GM18505 (cell line): ENCODE measurements around the gene RPL28.
"Not testable (repeated sequence)": the region's sequence is repeated elsewhere in the genome, so short reads cannot be mapped to it uniquely, and the experiment has no call there.

Experiments used
- ATAC-seq: cut with Tn5 transposase; IDR thresholded peaks from one replicate; pipeline ENCODE4 v1.9.1; 2021; ENCODE audit not compliant: unreplicated experiment
- POLR2A ChIP-seq: IDR thresholded peaks from 4 replicates; pipeline ENCODE4 v1.6.1; 2011; ENCODE audit warnings: borderline replicate concordance; ENCODE audit not compliant: insufficient read depth, insufficient read length; ENCODE audit errors: extremely low read depth

The RPL28 gene

DNA sequence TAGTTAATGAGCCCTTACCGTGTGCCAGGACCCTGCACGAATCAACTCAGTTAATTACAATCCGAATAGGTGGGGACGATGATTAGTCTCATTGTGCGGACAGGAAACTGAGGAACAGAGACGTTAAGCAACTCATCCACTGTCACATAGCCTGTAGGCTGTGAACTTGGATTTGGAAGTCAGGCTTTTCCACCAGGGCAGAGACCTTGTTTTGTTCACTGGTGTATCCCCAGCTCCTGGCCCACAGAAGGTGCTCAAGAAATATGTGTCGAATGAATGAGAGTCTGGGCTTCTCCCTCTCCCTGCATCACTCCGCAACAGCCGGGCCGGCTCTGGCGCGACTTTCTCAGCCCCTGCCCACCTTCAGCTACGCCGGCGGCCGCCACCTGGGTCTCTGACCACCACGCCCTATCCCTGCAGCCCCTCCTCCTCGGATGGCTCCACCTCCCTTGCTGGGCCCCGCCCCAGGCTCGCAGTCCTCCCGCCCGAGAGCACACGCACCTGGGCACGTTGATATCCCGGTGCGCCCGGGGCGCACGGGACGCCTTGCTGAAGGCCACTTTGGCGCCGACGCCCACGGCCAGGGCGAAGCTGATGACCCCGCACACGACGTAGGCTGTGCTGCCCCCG is 56.1 kb downstream of the RPL28 start:
- ATAC-seq, result no peak
- TF ChIP-seq POLR2A, result no peak

DNA sequence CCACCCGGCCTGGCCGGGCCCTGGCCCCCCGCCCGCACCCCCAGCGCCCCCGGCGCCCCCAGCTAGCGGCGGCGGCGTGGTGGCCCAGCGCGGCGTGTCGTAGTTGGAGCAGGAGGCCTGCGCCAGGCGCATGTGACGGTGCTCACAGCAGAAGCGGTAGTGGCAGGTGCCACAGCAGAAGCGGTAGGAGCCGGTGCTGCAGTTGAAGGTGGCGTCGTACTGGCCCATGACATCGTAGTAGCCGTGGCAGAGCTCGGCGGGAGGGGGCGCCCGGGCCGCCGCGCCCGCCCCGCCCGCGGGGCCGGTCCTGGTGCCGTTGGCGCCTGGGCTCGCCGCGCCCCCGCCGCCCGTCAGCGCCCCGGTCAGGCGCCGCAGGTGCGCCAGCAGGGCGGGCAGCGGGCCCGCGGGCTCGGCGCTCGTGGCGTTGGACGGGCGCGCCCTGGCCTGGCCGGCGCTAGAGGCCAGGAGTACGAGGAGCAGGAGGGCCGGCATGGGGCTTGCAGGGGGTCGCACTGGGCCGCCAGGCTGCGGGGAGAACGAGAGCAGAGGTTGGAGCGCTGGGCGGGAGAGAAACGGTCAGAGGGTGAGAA is 56.7 kb downstream of the RPL28 start:
- no peak for TF ChIP-seq POLR2A
- no peak for ATAC-seq

GRCh38 chr19:55443045-55443823 is 57.5 kb downstream of the RPL28 start, which contains the start of gene SHISA7:
Gene SHISA7, minus strand, starts transcription at chr19:55443300. Its CDS starts 437 bp downstream, at chr19:55442863.
- ATAC-seq, result no peak
- no peak for TF ChIP-seq POLR2A

DNA sequence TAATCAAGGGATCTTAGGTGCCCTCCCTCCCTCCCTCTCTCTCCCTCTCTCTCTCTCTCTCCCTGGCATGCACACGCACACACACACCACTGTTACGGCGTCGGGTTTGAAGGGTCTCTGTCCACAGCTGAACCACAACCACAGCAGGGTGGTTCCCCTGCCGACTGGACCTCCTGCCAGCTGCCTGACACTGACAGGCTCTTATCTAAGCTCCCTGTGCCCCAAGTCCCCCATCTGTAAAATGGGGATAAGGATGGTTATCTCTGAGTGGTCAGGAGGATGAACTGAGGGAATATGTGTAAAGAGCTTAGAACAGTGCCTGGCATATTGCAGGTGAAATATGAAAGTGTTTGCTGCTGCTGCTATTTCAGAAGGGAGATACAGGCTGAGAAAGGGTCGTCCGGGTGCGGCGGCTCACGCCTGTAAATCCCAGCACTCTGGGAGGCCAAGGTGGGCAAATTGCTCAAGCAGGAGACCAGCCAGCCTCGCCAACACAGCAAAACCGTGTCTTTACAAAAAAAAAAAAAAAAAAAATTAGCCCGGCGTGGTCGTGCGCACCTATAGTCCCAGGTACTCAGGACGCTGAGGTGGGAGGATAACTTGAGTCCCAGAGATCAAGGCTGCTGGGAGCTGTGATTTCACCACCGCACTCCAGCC is 58.2 kb downstream of the RPL28 start:
- ATAC-seq, result no peak
- no peak for TF ChIP-seq POLR2A

DNA sequence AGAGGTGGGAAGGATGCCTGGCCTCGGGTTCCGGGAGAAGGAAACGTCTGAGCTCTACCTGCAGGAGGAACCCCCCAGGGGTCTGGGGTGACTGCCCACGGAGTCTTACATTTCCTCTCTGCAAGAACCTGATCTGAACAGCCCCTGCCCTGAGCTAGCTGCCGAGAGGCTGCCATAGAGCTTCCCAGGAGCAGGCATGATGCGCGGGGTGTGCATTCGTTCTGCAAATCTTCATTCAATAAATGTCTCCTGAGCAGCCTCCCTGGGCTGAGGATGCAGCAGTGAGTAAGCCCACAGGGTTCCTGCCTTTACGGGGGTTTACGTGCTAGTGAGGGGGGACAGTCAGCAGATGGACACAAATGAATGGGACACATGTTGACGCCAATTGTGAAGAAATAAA is 58.9 kb downstream of the RPL28 start:
- TF ChIP-seq POLR2A, result no peak
- ATAC-seq, result no peak

DNA sequence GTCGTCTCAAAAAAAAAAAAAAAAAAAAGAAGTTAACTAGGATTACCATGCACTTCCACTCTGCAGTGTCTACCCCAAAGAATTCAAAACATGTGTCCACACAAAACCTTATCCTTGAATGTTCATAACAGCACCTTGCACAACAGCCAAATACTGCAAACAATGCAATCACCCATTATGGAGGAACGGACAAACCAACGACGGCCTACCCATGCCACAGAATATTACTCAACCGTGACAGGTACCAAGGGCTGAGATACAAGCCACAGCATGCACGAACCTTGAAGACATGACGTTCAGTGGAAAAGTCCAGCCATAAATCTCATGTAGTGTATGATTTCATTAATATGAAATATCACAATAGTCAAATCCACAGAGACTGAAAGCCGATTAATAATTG is 60.3 kb downstream of the RPL28 start:
- no peak for TF ChIP-seq POLR2A
- no peak for ATAC-seq

DNA sequence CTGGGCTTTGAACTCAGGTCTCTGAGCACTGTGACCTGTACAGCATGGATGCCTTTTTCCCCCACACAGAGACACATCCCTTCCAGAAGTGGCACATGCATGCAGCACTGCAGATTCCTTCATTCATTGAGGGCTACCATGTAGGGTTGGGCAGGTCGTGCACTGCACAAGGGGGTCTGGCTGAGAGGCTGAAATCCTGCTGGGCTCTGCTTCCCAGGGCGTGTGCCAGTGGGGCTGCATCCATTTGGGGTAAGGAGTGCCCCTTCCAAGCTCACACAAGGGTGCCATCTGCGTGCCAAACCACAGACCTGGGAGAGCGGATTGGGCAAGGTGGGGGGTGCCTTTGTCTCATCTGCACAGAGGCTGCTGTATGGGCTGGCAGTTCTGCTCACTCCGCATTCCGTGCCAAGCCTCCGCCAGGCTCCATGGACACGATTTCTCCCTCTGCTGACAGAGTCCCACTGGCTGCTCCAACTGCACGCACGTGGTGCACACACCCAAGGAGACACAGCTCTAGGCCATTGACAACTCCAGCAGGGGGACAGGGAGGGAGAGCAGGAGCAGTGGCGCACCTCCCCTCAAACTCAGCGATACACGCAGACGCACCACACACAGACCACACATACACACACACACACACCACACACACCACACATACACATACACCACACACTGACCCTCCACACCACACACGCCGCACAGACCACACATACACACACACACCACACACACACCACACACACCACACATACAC is 61.9 kb downstream of the RPL28 start:
- no peak for ATAC-seq
- TF ChIP-seq POLR2A, result no peak

DNA sequence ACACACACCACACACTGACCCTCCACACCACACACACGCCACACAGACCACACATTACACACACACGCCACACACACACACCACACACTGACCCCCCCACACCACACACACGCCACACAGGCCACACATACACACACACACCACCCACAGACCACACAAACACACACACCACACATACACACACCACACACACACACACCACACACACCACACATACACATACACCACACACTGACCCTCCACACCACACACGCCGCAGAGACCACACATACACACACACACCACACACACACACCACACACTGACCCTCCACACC is 62.4 kb downstream of the RPL28 start:
- not testable (repeated sequence) for ATAC-seq

- TF ChIP-seq POLR2A, result no peak
- no peak for ATAC-seq
These were observed 63.7 kb downstream of the RPL28 start for GRCh38 chr19:55449469-55449868.

GRCh38 chr19:55451163-55451964 is 65.6 kb downstream of the RPL28 start:
- no peak for ATAC-seq
- no peak for TF ChIP-seq POLR2A

- no peak for TF ChIP-seq POLR2A
- ATAC-seq, result no peak
These were observed 66.4 kb downstream of the RPL28 start for GRCh38 chr19:55451965-55452748.
